Vagina (tissue), 2 donors: ENCODE data around the gene KIAA0753.

Experiments used
- POLR2A ChIP-seq, 2 donors: fragments of 450-650 bp; IDR thresholded peaks; one replicate each; pipeline ENCODE4 v1.6.1; 2017; ENCODE audit warnings: antibody characterized with exemption in 2 of 2, mild to moderate bottlenecking in 2 of 2, moderate library complexity in 2 of 2
- TF ChIP-seq, protein P1 (sequence below), 3 experiments: fragments of 450-650 bp in 2 of 3; fragments of 200-600 bp in 1 of 3; sonication (generic) in 1 of 3; IDR thresholded peaks; one replicate each; pipeline ENCODE4 v1.5.1; 2017 to 2019; ENCODE audit warnings: antibody characterized with exemption in 3 of 3, mild to moderate bottlenecking in 2 of 3, moderate library complexity in 2 of 3

- TF ChIP-seq, protein P1, sequence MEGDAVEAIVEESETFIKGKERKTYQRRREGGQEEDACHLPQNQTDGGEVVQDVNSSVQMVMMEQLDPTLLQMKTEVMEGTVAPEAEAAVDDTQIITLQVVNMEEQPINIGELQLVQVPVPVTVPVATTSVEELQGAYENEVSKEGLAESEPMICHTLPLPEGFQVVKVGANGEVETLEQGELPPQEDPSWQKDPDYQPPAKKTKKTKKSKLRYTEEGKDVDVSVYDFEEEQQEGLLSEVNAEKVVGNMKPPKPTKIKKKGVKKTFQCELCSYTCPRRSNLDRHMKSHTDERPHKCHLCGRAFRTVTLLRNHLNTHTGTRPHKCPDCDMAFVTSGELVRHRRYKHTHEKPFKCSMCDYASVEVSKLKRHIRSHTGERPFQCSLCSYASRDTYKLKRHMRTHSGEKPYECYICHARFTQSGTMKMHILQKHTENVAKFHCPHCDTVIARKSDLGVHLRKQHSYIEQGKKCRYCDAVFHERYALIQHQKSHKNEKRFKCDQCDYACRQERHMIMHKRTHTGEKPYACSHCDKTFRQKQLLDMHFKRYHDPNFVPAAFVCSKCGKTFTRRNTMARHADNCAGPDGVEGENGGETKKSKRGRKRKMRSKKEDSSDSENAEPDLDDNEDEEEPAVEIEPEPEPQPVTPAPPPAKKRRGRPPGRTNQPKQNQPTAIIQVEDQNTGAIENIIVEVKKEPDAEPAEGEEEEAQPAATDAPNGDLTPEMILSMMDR (IDR thresholded peaks at IDR 0.05), result no peak
- no peak for TF ChIP-seq POLR2A (IDR thresholded peaks at IDR 0.05)
Observed at GRCh38 chr17:6639014-6639585, 1.4 kb downstream of the KIAA0753 start.
